Caco-2 (cell line): ENCODE measurements around the gene PLXDC2. TPM values are rescaled to one million over a fixed set of nuclear protein-coding genes. Genes with fewer than 3 reads are reported as not detected.

Experiments
- BruUV-seq: library from RNA; stranded (reverse); fragments of 400-500 nt; replicated peaks from 2 replicates; lab custom pipeline; 2021; lab: Mats Ljungman, UMichigan
- CTCF ChIA-PET: fragments of 300-600 bp; sonication (Branson Sonifier 250); formaldehyde crosslinking; loops from one replicate; lab custom pipeline; 2022; ENCODE audit warnings: antibody characterized with exemption; lab: Charles Lee
- POLR2A ChIA-PET: fragments of 300-600 bp; sonication (Branson Sonifier 250); formaldehyde crosslinking; loops from one replicate; lab custom pipeline; 2022; ENCODE audit warnings: antibody characterized with exemption; lab: Charles Lee
- DNase-seq, 2 experiments: peaks; one replicate each; pipeline versions ENCODE4 v3.0.0 to v3.0.0-alpha.2; 2020 to 2022
- H3K27me3 ChIP-seq: replicated peaks from 2 replicates; pipeline ENCODE4 v1.6.0; 2011; ENCODE audit warnings: low read length; ENCODE audit not compliant: control insufficient read depth, insufficient read depth
- H3K36me3 ChIP-seq: 2 replicates; pipeline ENCODE4 v1.5.1; 2011; ENCODE audit warnings: low read length; ENCODE audit not compliant: control insufficient read depth, insufficient read depth
- H3K4me1 ChIP-seq: fragments of 250-450 bp; sonication (Bioruptor Pico); 2 replicates; pipeline ENCODE4 v1.5.1; 2020; ENCODE audit warnings: mild to moderate bottlenecking
- H3K4me3 ChIP-seq: 2 replicates; pipeline ENCODE4 v1.5.1; 2011; ENCODE audit warnings: low read depth, mild to moderate bottlenecking, control low read depth, low read length
- H3K9me3 ChIP-seq: fragments of 250-450 bp; sonication (Bioruptor Pico); 2 replicates; pipeline ENCODE4 v1.5.1; 2020; ENCODE audit warnings: mild to moderate bottlenecking, moderate library complexity
- H3K27ac Mint-ChIP-seq: one replicate; pipeline ENCODE4 v1.8.0; 2022; ENCODE audit warnings: mixed read lengths; ENCODE audit not compliant: unreplicated experiment
- H3K27me3 Mint-ChIP-seq: one replicate; pipeline ENCODE4 v1.8.0; 2022; ENCODE audit warnings: mixed read lengths; ENCODE audit not compliant: insufficient read depth, unreplicated experiment
- H3K36me3 Mint-ChIP-seq: one replicate; pipeline ENCODE4 v1.8.0; 2022; ENCODE audit warnings: mild to moderate bottlenecking, mixed read lengths; ENCODE audit not compliant: insufficient read depth, unreplicated experiment
- H3K4me1 Mint-ChIP-seq: one replicate; pipeline ENCODE4 v1.8.0; 2022; ENCODE audit warnings: low read depth, mixed read lengths; ENCODE audit not compliant: unreplicated experiment
- H3K4me3 Mint-ChIP-seq: one replicate; pipeline ENCODE4 v1.8.0; 2022; ENCODE audit warnings: mild to moderate bottlenecking, moderate library complexity, mixed read lengths; ENCODE audit not compliant: unreplicated experiment
- H3K9me3 Mint-ChIP-seq: one replicate; pipeline ENCODE4 v1.8.0; 2022; ENCODE audit warnings: mixed read lengths; ENCODE audit not compliant: unreplicated experiment
- intact Hi-C: fragments of 100-400 bp; cut with micrococcal nuclease; formaldehyde crosslinking; loops from one replicate; pipeline ENCODE4 v1.10.0; 2022; ENCODE audit not compliant: unreplicated experiment
- total RNA-seq: library from RNA; stranded (reverse); gene quantifications from 2 replicates; pipeline ENCODE4 v1.2.3, GENCODE V29; 2022
- TF ChIP-seq, protein P1 (sequence below), 2 experiments: fragments of 200-600 bp in 1 of 2; IDR thresholded peaks; 1 replicate in 1 of 2; 2 replicates in 1 of 2; pipeline versions ENCODE4 v1.5.1 to v1.8.0; 2011 to 2022; ENCODE audit warnings: antibody characterized with exemption in 1 of 2, control low read depth in 1 of 2, inconsistent platforms in 1 of 2, low read depth in 1 of 2, low read length in 1 of 2, mild to moderate bottlenecking in 1 of 2, moderate library complexity in 1 of 2; ENCODE audit not compliant: insufficient read depth in 1 of 2, severe bottlenecking in 1 of 2, unreplicated experiment in 1 of 2

The PLXDC2 gene
- total RNA-seq, 1 experiment from 2014 or later, result 0.54 TPM

GRCh38 chr10:19920075-19920726 lies 104.0 kb downstream of the PLXDC2 start:
- no peaks in the 10 kb centered on the region for H3K27me3 ChIP-seq
- intact Hi-C loops, result no loop called here
- Mint-ChIP-seq H3K4me3 (no peak overlapping the region), H3K4me1 (peaks cover 6% of the 10 kb centered on the region), H3K27me3 (no peaks in the 10 kb centered on the region), H3K9me3 (no peaks in the 10 kb centered on the region), H3K36me3 (no peaks in the 10 kb centered on the region), H3K27ac (no peak overlapping the region)
- H3K4me3 ChIP-seq, result no peak overlapping the region
- no peak for DNase-seq
- BruUV-seq, result no TSS peak
- TF ChIP-seq, protein P1, sequence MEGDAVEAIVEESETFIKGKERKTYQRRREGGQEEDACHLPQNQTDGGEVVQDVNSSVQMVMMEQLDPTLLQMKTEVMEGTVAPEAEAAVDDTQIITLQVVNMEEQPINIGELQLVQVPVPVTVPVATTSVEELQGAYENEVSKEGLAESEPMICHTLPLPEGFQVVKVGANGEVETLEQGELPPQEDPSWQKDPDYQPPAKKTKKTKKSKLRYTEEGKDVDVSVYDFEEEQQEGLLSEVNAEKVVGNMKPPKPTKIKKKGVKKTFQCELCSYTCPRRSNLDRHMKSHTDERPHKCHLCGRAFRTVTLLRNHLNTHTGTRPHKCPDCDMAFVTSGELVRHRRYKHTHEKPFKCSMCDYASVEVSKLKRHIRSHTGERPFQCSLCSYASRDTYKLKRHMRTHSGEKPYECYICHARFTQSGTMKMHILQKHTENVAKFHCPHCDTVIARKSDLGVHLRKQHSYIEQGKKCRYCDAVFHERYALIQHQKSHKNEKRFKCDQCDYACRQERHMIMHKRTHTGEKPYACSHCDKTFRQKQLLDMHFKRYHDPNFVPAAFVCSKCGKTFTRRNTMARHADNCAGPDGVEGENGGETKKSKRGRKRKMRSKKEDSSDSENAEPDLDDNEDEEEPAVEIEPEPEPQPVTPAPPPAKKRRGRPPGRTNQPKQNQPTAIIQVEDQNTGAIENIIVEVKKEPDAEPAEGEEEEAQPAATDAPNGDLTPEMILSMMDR (IDR thresholded peaks at IDR 0.05; ENCODE audit: insufficient read depth in 1 of 2, low read depth in 1 of 2, low read length in 1 of 2, severe bottlenecking in 1 of 2, unreplicated experiment in 1 of 2), result no peak
- ChIA-PET POLR2A (no interaction called here), CTCF (no interaction called here)
- H3K36me3 ChIP-seq, result no peaks in the 10 kb centered on the region
- no peaks in the 10 kb centered on the region for H3K4me1 ChIP-seq
- H3K9me3 ChIP-seq, result no peaks in the 10 kb centered on the region

GRCh38 chr10:19921300-19922140 lies 105.3 kb downstream of the PLXDC2 start:
- H3K27ac Mint-ChIP-seq, result no peak overlapping the region
- CTCF ChIA-PET, result no interaction called here
- Histone ChIP-seq H3K9me3 (no peaks in the 10 kb centered on the region), H3K4me3 (no peak overlapping the region), H3K27me3 (no peaks in the 10 kb centered on the region), H3K36me3 (no peaks in the 10 kb centered on the region), H3K4me1 (no peaks in the 10 kb centered on the region)
- no peaks in the 10 kb centered on the region for H3K27me3 Mint-ChIP-seq
- no peak overlapping the region for H3K4me3 Mint-ChIP-seq
- BruUV-seq, result no TSS peak
- TF ChIP-seq, protein P1 (IDR thresholded peaks at IDR 0.05; ENCODE audit: insufficient read depth in 1 of 2, low read depth in 1 of 2, low read length in 1 of 2, severe bottlenecking in 1 of 2, unreplicated experiment in 1 of 2), result no peak
- H3K4me1 Mint-ChIP-seq, result peaks cover 6% of the 10 kb centered on the region
- POLR2A ChIA-PET, result no interaction called here
- H3K36me3 Mint-ChIP-seq, result no peaks in the 10 kb centered on the region
- no peaks in the 10 kb centered on the region for H3K9me3 Mint-ChIP-seq
- no peak for DNase-seq
- intact Hi-C loops, result no loop called here

- H3K4me1 ChIP-seq, result no peaks in the 10 kb centered on the region
- Mint-ChIP-seq H3K36me3 (no peaks in the 10 kb centered on the region), H3K4me1 (peaks cover 6% of the 10 kb centered on the region), H3K9me3 (peaks cover 8% of the 10 kb centered on the region), H3K4me3 (no peak overlapping the region), H3K27me3 (no peaks in the 10 kb centered on the region), H3K27ac (no peak overlapping the region)
- intact Hi-C loops, result no loop called here
- ChIA-PET CTCF (no interaction called here), POLR2A (no interaction called here)
- no TSS peak for BruUV-seq
- H3K27me3 ChIP-seq, result no peaks in the 10 kb centered on the region
- no peaks in the 10 kb centered on the region for H3K9me3 ChIP-seq
- H3K4me3 ChIP-seq, result no peak overlapping the region
- no peak for DNase-seq
- TF ChIP-seq, protein P1 (IDR thresholded peaks at IDR 0.05; ENCODE audit: insufficient read depth in 1 of 2, low read depth in 1 of 2, low read length in 1 of 2, severe bottlenecking in 1 of 2, unreplicated experiment in 1 of 2), result no peak
- H3K36me3 ChIP-seq, result no peaks in the 10 kb centered on the region
These were observed 106.2 kb downstream of the PLXDC2 start for GRCh38 chr10:19922236-19922963.
